Measurements from ENCODE around the gene CD248.
"Not testable (repeated sequence)": the region's sequence is repeated elsewhere in the genome, so short reads cannot be mapped to it uniquely, and the experiment has no call there.

CD248 gene

GRCh38 chr11:66321606-66322005 is 4.8 kb upstream of the CD248 start:
- DNase-seq (ENCODE audit: low spot score) = no peak
- Histone ChIP-seq H3K27ac (peak overlapping the region in 1 of 2 donors; percentile 56), H3K4me3 (no peak overlapping the region)
- no peak for TF ChIP-seq CTCF (IDR thresholded peaks at IDR 0.05)

GRCh38 chr11:66320748-66321147 is 3.9 kb upstream of the CD248 start:
- DNase-seq (ENCODE audit: low spot score) = not testable (repeated sequence)

GRCh38 chr11:66320289-66320688 is 3.4 kb upstream of the CD248 start:
- H3K4me3 ChIP-seq; H3K27ac ChIP-seq; DNase-seq (ENCODE audit: low spot score): not testable (repeated sequence)

More at GRCh38 chr11:66320748-66321147, 3.9 kb upstream of the CD248 start:
- not testable (repeated sequence) for H3K27ac ChIP-seq, H3K4me3 ChIP-seq

- TF ChIP-seq CTCF (IDR thresholded peaks at IDR 0.05) = no peak
- Histone ChIP-seq H3K4me3 (no peak overlapping the region), H3K27ac (peak overlapping the region in 1 of 2 donors; percentile 87)
- DNase-seq (ENCODE audit: low spot score) = no peak
Observed at GRCh38 chr11:66318600-66318970, 1.7 kb upstream of the CD248 start.

GRCh38 chr11:66317723-66318599 is 1.1 kb upstream of the CD248 start:
- H3K4me3 ChIP-seq = peak overlapping the region; percentile 83
- TF ChIP-seq CTCF (IDR thresholded peaks at IDR 0.05) = no peak
- H3K27ac ChIP-seq = peak overlapping the region; percentile 20 to 87
- no peak for DNase-seq (ENCODE audit: low spot score)

GRCh38 chr11:66317322-66317722 is 478 bp upstream of the CD248 start:
- H3K27ac ChIP-seq = peak overlapping the region; percentile 55 to 87
- DNase-seq (ENCODE audit: low spot score) = no peak
- peak overlapping the region; percentile 83 for H3K4me3 ChIP-seq
- no peak for TF ChIP-seq CTCF (IDR thresholded peaks at IDR 0.05)

- H3K27ac ChIP-seq = peak overlapping the region; percentile 55 to 87
- no peak for TF ChIP-seq CTCF (IDR thresholded peaks at IDR 0.05)
- peak overlapping the region; percentile 83 for H3K4me3 ChIP-seq
- no peak for DNase-seq (ENCODE audit: low spot score)
Observed at GRCh38 chr11:66315921-66316811, 678 bp downstream of the CD248 start.
